ENCODE measurements around the gene RPGRIP1L.

- TF ChIP-seq CTCF (IDR thresholded peaks at IDR 0.05) (no peak), SIN3A (IDR thresholded peaks at IDR 0.05; ENCODE audit: borderline replicate concordance, insufficient read depth, low read depth, low read length) (no peak), POLR2AphosphoS5 (IDR thresholded peaks at IDR 0.05; ENCODE audit: low read depth, low read length) (no peak), REST (IDR thresholded peaks at IDR 0.05; ENCODE audit: insufficient read depth in 1 of 2, low read depth in 2 of 2, low read length in 1 of 2) (no peak)
These were observed 140.2 kb downstream of the RPGRIP1L start for GRCh38 chr16:53563426-53563825.
